ENCODE measurements around the gene SH3RF3. TPM values are rescaled to one million over a fixed set of nuclear protein-coding genes. Genes with fewer than 3 reads are reported as not detected.

Gene SH3RF3
- total RNA-seq, 2 donors from 2014 or later: 1.3 to 2.5 TPM

- intact Hi-C loops (cut with DNase I): no loop called here
- Histone ChIP-seq H3K4me3 (no peak overlapping the region), H3K27me3 (no peaks in the 10 kb centered on the region), H3K9me3 (no peaks in the 10 kb centered on the region), H3K36me3 (no peaks in the 10 kb centered on the region), H3K9ac (ENCODE audit: low read depth in 2 of 2, low read length in 2 of 2) (no peak overlapping the region), H3K27ac (no peak overlapping the region), H3K4me1 (no peaks in the 10 kb centered on the region)
- no peak for DNase-seq
- no peak for TF ChIP-seq CTCF (IDR thresholded peaks at IDR 0.05)
These were observed 175.9 kb downstream of the SH3RF3 start for GRCh38 chr2:109304731-109305470.

- no peak overlapping the region for H3K4me3 ChIP-seq
- no peaks in the 10 kb centered on the region for H3K36me3 ChIP-seq
- TF ChIP-seq CTCF (IDR thresholded peaks at IDR 0.05): no peak
- intact Hi-C loops (cut with DNase I): no loop called here
- no peaks in the 10 kb centered on the region for H3K4me1 ChIP-seq
- H3K27me3 ChIP-seq: no peaks in the 10 kb centered on the region
- H3K27ac ChIP-seq: no peak overlapping the region
- no peak overlapping the region for H3K9ac ChIP-seq (ENCODE audit: low read depth in 2 of 2, low read length in 2 of 2)
- no peak for DNase-seq
- H3K9me3 ChIP-seq: no peaks in the 10 kb centered on the region
These were observed 176.6 kb downstream of the SH3RF3 start for GRCh38 chr2:109305490-109306167.

GRCh38 chr2:109306190-109306589 is 177.2 kb downstream of the SH3RF3 start:
- H3K4me3 ChIP-seq: no peak overlapping the region
- no peak for TF ChIP-seq CTCF (IDR thresholded peaks at IDR 0.05)
- H3K36me3 ChIP-seq: no peaks in the 10 kb centered on the region
- no peaks in the 10 kb centered on the region for H3K4me1 ChIP-seq
- intact Hi-C loops (cut with DNase I): no loop called here
- no peak overlapping the region for H3K9ac ChIP-seq (ENCODE audit: low read depth in 2 of 2, low read length in 2 of 2)
- no peaks in the 10 kb centered on the region for H3K9me3 ChIP-seq
- H3K27ac ChIP-seq: no peak overlapping the region
- no peak for DNase-seq
- H3K27me3 ChIP-seq: no peaks in the 10 kb centered on the region

GRCh38 chr2:109311771-109312170 is 182.8 kb downstream of the SH3RF3 start:
- Histone ChIP-seq H3K36me3 (no peaks in the 10 kb centered on the region), H3K4me3 (no peak overlapping the region), H3K9me3 (no peaks in the 10 kb centered on the region), H3K9ac (ENCODE audit: low read depth in 2 of 2, low read length in 2 of 2) (no peak overlapping the region), H3K27ac (no peak overlapping the region), H3K4me1 (no peaks in the 10 kb centered on the region), H3K27me3 (no peaks in the 10 kb centered on the region)
- intact Hi-C loops (cut with DNase I): no loop called here
- no peak for TF ChIP-seq CTCF (IDR thresholded peaks at IDR 0.05)
- DNase-seq: no peak

- Histone ChIP-seq H3K27ac (no peak overlapping the region), H3K4me3 (no peak overlapping the region), H3K27me3 (no peaks in the 10 kb centered on the region), H3K36me3 (no peaks in the 10 kb centered on the region), H3K9ac (ENCODE audit: low read depth in 2 of 2, low read length in 2 of 2) (no peak overlapping the region), H3K4me1 (no peaks in the 10 kb centered on the region), H3K9me3 (no peaks in the 10 kb centered on the region)
- intact Hi-C loops (cut with DNase I): no loop called here
- no peak for DNase-seq
- TF ChIP-seq CTCF (IDR thresholded peaks at IDR 0.05): no peak
These were observed 183.9 kb downstream of the SH3RF3 start for GRCh38 chr2:109312902-109313301.
